GM18502 (cell line): Measurements from ENCODE around the gene TRIM42.

ENCODE experiments used
- ATAC-seq: cut with Tn5 transposase; IDR thresholded peaks from one replicate; pipeline ENCODE4 v1.9.1; 2021; ENCODE audit warnings: mild to moderate bottlenecking; ENCODE audit not compliant: unreplicated experiment, poor library complexity

TRIM42 gene

GRCh38 chr3:140677764-140678163 lies at the start of gene TRIM42:
Gene TRIM42 (plus strand): TSS chr3:140678064. CDS start chr3:140678230, 166 bp downstream.
- no peak for ATAC-seq

GRCh38 chr3:140628606-140629005 lies 49.3 kb upstream of the TRIM42 start:
- no peak for ATAC-seq

- no peak for ATAC-seq
These were observed 48.3 kb upstream of the TRIM42 start for GRCh38 chr3:140629357-140630137.

GRCh38 chr3:140630366-140630765 lies 47.5 kb upstream of the TRIM42 start:
- ATAC-seq = no peak

- ATAC-seq = no peak
These were observed 47.0 kb upstream of the TRIM42 start for GRCh38 chr3:140630866-140631265.

GRCh38 chr3:140635276-140635675 lies 42.6 kb upstream of the TRIM42 start:
- ATAC-seq = no peak

- ATAC-seq = no peak
These were observed 41.3 kb upstream of the TRIM42 start for GRCh38 chr3:140636406-140637138.

GRCh38 chr3:140651287-140651686 lies 26.6 kb upstream of the TRIM42 start:
- no peak for ATAC-seq

- no peak for ATAC-seq
These were observed 22.2 kb upstream of the TRIM42 start for GRCh38 chr3:140655678-140656077.

- ATAC-seq = no peak
These were observed 13.8 kb upstream of the TRIM42 start for GRCh38 chr3:140664111-140664510.

- ATAC-seq = no peak
These were observed 4.7 kb downstream of the TRIM42 start for GRCh38 chr3:140682586-140682985.

GRCh38 chr3:140686128-140686527 lies 8.3 kb downstream of the TRIM42 start:
- ATAC-seq = no peak

- no peak for ATAC-seq
These were observed 9.1 kb downstream of the TRIM42 start for GRCh38 chr3:140686948-140687347.

GRCh38 chr3:140695361-140696061 lies 17.6 kb downstream of the TRIM42 start:
- no peak for ATAC-seq

GRCh38 chr3:140699516-140700231 lies 21.8 kb downstream of the TRIM42 start:
- no peak for ATAC-seq

GRCh38 chr3:140702281-140702680 lies 24.4 kb downstream of the TRIM42 start:
- no peak for ATAC-seq

- no peak for ATAC-seq
These were observed 25.6 kb downstream of the TRIM42 start for GRCh38 chr3:140703496-140703895.

- no peak for ATAC-seq
These were observed 26.9 kb downstream of the TRIM42 start for GRCh38 chr3:140704733-140705132.

GRCh38 chr3:140705954-140706353 lies 28.1 kb downstream of the TRIM42 start:
- no peak for ATAC-seq

- ATAC-seq = no peak
These were observed 28.5 kb downstream of the TRIM42 start for GRCh38 chr3:140706360-140706759.
